H1 (cell line): ENCODE results near the gene OTUD3. TPM values are rescaled to one million over a fixed set of nuclear protein-coding genes. Genes with fewer than 3 reads are reported as not detected.
A peak's percentile ranks its signal among the peaks of the same experiment; 100 is the strongest.

Experiments
- CTCF ChIA-PET: fragments of 300-600 bp; sonication (Branson Sonifier 250); formaldehyde crosslinking; loops from one replicate; lab custom pipeline; 2021; ENCODE audit not compliant: partially characterized antibody; lab: Charles Lee
- POLR2A ChIA-PET: fragments of 300-600 bp; sonication (Branson Sonifier 250); formaldehyde crosslinking; loops from one replicate; lab custom pipeline; 2021; ENCODE audit warnings: inconsistent platforms; ENCODE audit not compliant: partially characterized antibody; lab: Charles Lee
- DNase-seq, 2 experiments: peaks; one replicate each; pipeline versions ENCODE4 v3.0.0 to v3.0.0-alpha.2; 2010 to 2022; ENCODE audit warnings: low spot score in 2 of 2, low read depth in 1 of 2, mixed read lengths in 1 of 2
- FAIRE-seq: peaks from 2 replicates; lab custom pipeline; 2011; peaks lifted over from hg19 to GRCh38; lab: Jason Lieb, UNC
- H2AFZ ChIP-seq: 2 replicates; pipeline ENCODE4 v1.8.1; 2012; ENCODE audit warnings: low read length, inconsistent platforms
- H2AK5ac ChIP-seq: 2 replicates; pipeline ENCODE4 v1.6.1; 2013; ENCODE audit warnings: low read depth, low read length
- H2BK120ac ChIP-seq: replicated peaks from 2 replicates; pipeline ENCODE3; 2013; ENCODE audit warnings: low read depth, low read length, inconsistent platforms
- H2BK12ac ChIP-seq: 2 replicates; pipeline ENCODE4 v1.6.1; 2013; ENCODE audit warnings: low read depth, low read length
- H2BK15ac ChIP-seq: 2 replicates; pipeline ENCODE4 v1.6.1; 2013; ENCODE audit warnings: low read length
- H2BK20ac ChIP-seq: 2 replicates; pipeline ENCODE4 v1.6.1; 2013; ENCODE audit warnings: low read length
- H2BK5ac ChIP-seq: 2 replicates; pipeline ENCODE4 v1.6.1; 2013; ENCODE audit warnings: low read depth, low read length
- H3K14ac ChIP-seq: 2 replicates; pipeline ENCODE4 v1.6.1; 2013; ENCODE audit warnings: inconsistent platforms; ENCODE audit not compliant: insufficient read length
- H3K18ac ChIP-seq: 2 replicates; pipeline ENCODE4 v1.6.1; 2013; ENCODE audit warnings: low read length; ENCODE audit errors: extremely low read depth
- H3K23ac ChIP-seq: 2 replicates; pipeline ENCODE4 v1.6.1; 2013; ENCODE audit warnings: inconsistent platforms; ENCODE audit not compliant: insufficient read length
- H3K23me2 ChIP-seq: 2 replicates; pipeline ENCODE4 v1.6.1; 2013; ENCODE audit warnings: low read depth, low read length
- H3K27ac ChIP-seq: 2 replicates; pipeline ENCODE4 v1.6.1; 2011; ENCODE audit warnings: low read depth, low read length, inconsistent platforms
- H3K27me3 ChIP-seq, 4 experiments: replicated peaks in 1 of 4; 1 replicate in 1 of 4; 2 replicates in 3 of 4; pipeline versions ENCODE4 v1.6.1 to v1.8.1; 2011 to 2013; ENCODE audit warnings: low read length in 3 of 4, mild to moderate bottlenecking in 3 of 4, inconsistent platforms in 2 of 4, mixed read lengths in 2 of 4, moderate library complexity in 1 of 4; ENCODE audit not compliant: control insufficient read depth in 3 of 4, insufficient read depth in 3 of 4; ENCODE audit errors: extremely low read depth in 1 of 4
- H3K36me3 ChIP-seq, 4 experiments: 2 replicates each; pipeline versions ENCODE4 v1.6.1 to v1.8.1; 2011 to 2013; ENCODE audit warnings: mild to moderate bottlenecking in 4 of 4, low read length in 3 of 4, moderate library complexity in 2 of 4, control low read depth in 1 of 4, inconsistent platforms in 1 of 4; ENCODE audit not compliant: insufficient read depth in 4 of 4, control insufficient read depth in 2 of 4
- H3K4ac ChIP-seq: replicated peaks from 2 replicates; pipeline ENCODE3; 2013; ENCODE audit warnings: low read length, low read depth, mixed read lengths, inconsistent platforms; ENCODE audit not compliant: insufficient read length
- H3K4me1 ChIP-seq, 4 experiments: replicated peaks in 1 of 4; 1 replicate in 1 of 4; 2 replicates in 3 of 4; pipeline versions ENCODE4 v1.6.1 to v1.8.1; 2011 to 2013; ENCODE audit warnings: low read length in 3 of 4, inconsistent platforms in 2 of 4, mixed read lengths in 1 of 4; ENCODE audit not compliant: insufficient read depth in 4 of 4, control insufficient read depth in 3 of 4
- H3K4me2 ChIP-seq, 2 experiments: 2 replicates each; pipeline versions ENCODE4 v1.6.1 to v1.8.1; 2011 to 2013; ENCODE audit warnings: low read depth in 2 of 2, low read length in 2 of 2, control low read depth in 1 of 2, inconsistent platforms in 1 of 2, mild to moderate bottlenecking in 1 of 2; ENCODE audit not compliant: insufficient read depth in 1 of 2
- H3K4me3 ChIP-seq, 4 experiments: fragments of 200-600, 300-600 bp in 1 of 4; sonication (generic), shearing (Covaris generic), sonication (Bioruptor Twin) in 1 of 4; 2 replicates each; pipeline versions ENCODE4 v1.5.1 to v1.8.1; 2011 to 2016; ENCODE audit warnings: low read length in 4 of 4, low read depth in 3 of 4, control low read depth in 2 of 4, inconsistent platforms in 2 of 4, mild to moderate bottlenecking in 2 of 4, mixed read lengths in 1 of 4, moderate library complexity in 1 of 4; ENCODE audit not compliant: insufficient read depth in 2 of 4; ENCODE audit errors: extremely low read depth in 1 of 4
- H3K56ac ChIP-seq: replicated peaks from 2 replicates; pipeline ENCODE3; 2013; ENCODE audit warnings: low read depth, mild to moderate bottlenecking, mixed read lengths, low read length, inconsistent platforms; ENCODE audit not compliant: insufficient read length
- H3K79me1 ChIP-seq: 2 replicates; pipeline ENCODE4 v1.6.1; 2013; ENCODE audit warnings: low read depth, low read length, control low read depth
- H3K79me2 ChIP-seq, 2 experiments: 2 replicates each; pipeline versions ENCODE4 v1.6.1 to v1.8.1; 2012 to 2013; ENCODE audit warnings: low read length in 2 of 2, mild to moderate bottlenecking in 2 of 2, inconsistent platforms in 1 of 2; ENCODE audit not compliant: insufficient read depth in 2 of 2, control insufficient read depth in 1 of 2
- H3K9ac ChIP-seq, 4 experiments: replicated peaks in 1 of 4; 1 replicate in 1 of 4; 2 replicates in 3 of 4; pipeline versions ENCODE4 v1.6.1 to v1.8.1; 2011 to 2013; ENCODE audit warnings: low read depth in 3 of 4, low read length in 3 of 4, control low read depth in 2 of 4, mild to moderate bottlenecking in 2 of 4, moderate library complexity in 2 of 4, inconsistent platforms in 1 of 4; ENCODE audit errors: extremely low read depth in 1 of 4
- H3K9me3 ChIP-seq, 2 experiments: 2 replicates each; pipeline versions ENCODE4 v1.6.1 to v1.8.1; 2012 to 2013; ENCODE audit warnings: mild to moderate bottlenecking in 2 of 2, moderate library complexity in 2 of 2, control low read depth in 1 of 2, inconsistent platforms in 1 of 2, low read depth in 1 of 2, low read length in 1 of 2, mixed read lengths in 1 of 2; ENCODE audit not compliant: insufficient read depth in 2 of 2
- H4K20me1 ChIP-seq, 2 experiments: replicated peaks in 1 of 2; 2 replicates each; pipeline versions ENCODE3 to v1.8.1; 2011 to 2013; ENCODE audit warnings: inconsistent platforms in 2 of 2, low read length in 2 of 2, mild to moderate bottlenecking in 1 of 2; ENCODE audit not compliant: insufficient read depth in 2 of 2, control insufficient read depth in 1 of 2
- H4K5ac ChIP-seq: 2 replicates; pipeline ENCODE4 v1.6.1; 2013; ENCODE audit warnings: low read length, low read depth, mixed read lengths, inconsistent platforms; ENCODE audit not compliant: insufficient read length
- H4K8ac ChIP-seq: 2 replicates; pipeline ENCODE4 v1.8.0; 2013; ENCODE audit warnings: mild to moderate bottlenecking, moderate library complexity, low read length, inconsistent platforms; ENCODE audit not compliant: insufficient read depth; ENCODE audit errors: extremely low read depth
- H4K91ac ChIP-seq: replicated peaks from 2 replicates; pipeline ENCODE3; 2013; ENCODE audit warnings: low read length, mixed read lengths, inconsistent platforms; ENCODE audit not compliant: insufficient read length
- CEBPB ChIP-seq: IDR thresholded peaks from 2 replicates; pipeline ENCODE4 v1.6.1; 2012; ENCODE audit warnings: low read depth, low read length
- CREB1 ChIP-seq: IDR thresholded peaks from 2 replicates; pipeline ENCODE4 v1.6.1; 2012; ENCODE audit warnings: inconsistent platforms
- EGR1 ChIP-seq: IDR thresholded peaks from 2 replicates; pipeline ENCODE4 v1.6.1; 2011; ENCODE audit warnings: low read depth, low read length, borderline replicate concordance
- POLR2AphosphoS5 ChIP-seq: IDR thresholded peaks from 2 replicates; pipeline ENCODE4 v1.6.1; 2011; ENCODE audit warnings: low read depth, low read length
- RXRA ChIP-seq: IDR thresholded peaks from 2 replicates; pipeline ENCODE4 v1.6.1; 2011; ENCODE audit warnings: low read depth, mild to moderate bottlenecking, low read length, moderate library complexity; ENCODE audit not compliant: insufficient read depth
- SAP30 ChIP-seq: fragments of 300-600 bp; sonication (generic); IDR thresholded peaks from 2 replicates; pipeline ENCODE4 v1.7.1; 2012; ENCODE audit warnings: low read length, moderate library complexity, mild to moderate bottlenecking, inconsistent platforms; ENCODE audit not compliant: insufficient read depth, insufficient replicate concordance
- SP2 ChIP-seq: IDR thresholded peaks from 2 replicates; pipeline ENCODE4 v1.6.1; 2012; ENCODE audit warnings: mild to moderate bottlenecking, low read length, inconsistent platforms
- SRF ChIP-seq: IDR thresholded peaks from 2 replicates; pipeline ENCODE4 v1.6.1; 2011; ENCODE audit warnings: mild to moderate bottlenecking, low read depth, low read length, moderate library complexity
- WGBS, 2 experiments: shearing (Covaris generic) in 1 of 2; methylation state at CpG; one replicate each; pipeline versions ENCODE4 v1.1.6 to v1.1.7; 2013 to 2015; ENCODE audit warnings: low lambda C conversion rate in 2 of 2, mixed read lengths in 2 of 2, inconsistent platforms in 1 of 2, low coverage in 1 of 2, missing lambda C conversion rate in 1 of 2; ENCODE audit not compliant: insufficient replicate concordance in 2 of 2, insufficient coverage in 1 of 2, insufficient read length in 1 of 2; ENCODE audit errors: extremely low coverage in 1 of 2, missing lambda C conversion rate in 1 of 2; 5-methylcytosine and 5-hydroxymethylcytosine counted together
- polyA plus RNA-seq, 7 experiments: library from polyadenylated mRNA; depleted of rRNA in 3 of 7; stranded (reverse) in 5 of 7; unstranded in 2 of 7; fragments of >200 nt in 5 of 7; fragments of 200-250 nt in 2 of 7; gene quantifications; 1 replicate in 5 of 7; 2 replicates in 1 of 7; 4 replicates in 1 of 7; pipeline versions ENCODE4 v1.2.1 to v1.2.3, GENCODE V29; 2011 to 2013; ENCODE audit warnings: missing spikeins in 2 of 7, mixed read lengths in 2 of 7
- total RNA-seq: library from RNA; stranded (reverse); fragmentation: NEBNext Ultra II Directional; extraction: Animal tissue kit (Norgen Biotek cat#: 25700); gene quantifications from 2 replicates; pipeline ENCODE4 v1.2.1, GENCODE V29; 2021
- TF ChIP-seq, protein P1 (sequence below), 3 experiments: IDR thresholded peaks; 1 replicate in 2 of 3; 2 replicates in 1 of 3; pipeline versions ENCODE4 v1.5.1 to v1.6.1; 2011; ENCODE audit warnings: low read length in 3 of 3, mild to moderate bottlenecking in 3 of 3, inconsistent platforms in 2 of 3, low read depth in 1 of 3, moderate library complexity in 1 of 3; ENCODE audit not compliant: insufficient read depth in 1 of 3; ENCODE audit errors: control extremely low read depth in 1 of 3
- TF ChIP-seq, protein P2 (sequence below): IDR thresholded peaks from 2 replicates; pipeline ENCODE4 v1.6.1; 2011; ENCODE audit warnings: low read depth, mild to moderate bottlenecking, low read length; ENCODE audit not compliant: insufficient read depth

OTUD3 gene
- total and polyA plus RNA-seq, 2 of the 8 experiments (the other 6 are each of a cell fraction or from before 2014, with no cell fraction given), result 6.3 to 11.9 TPM

DNA sequence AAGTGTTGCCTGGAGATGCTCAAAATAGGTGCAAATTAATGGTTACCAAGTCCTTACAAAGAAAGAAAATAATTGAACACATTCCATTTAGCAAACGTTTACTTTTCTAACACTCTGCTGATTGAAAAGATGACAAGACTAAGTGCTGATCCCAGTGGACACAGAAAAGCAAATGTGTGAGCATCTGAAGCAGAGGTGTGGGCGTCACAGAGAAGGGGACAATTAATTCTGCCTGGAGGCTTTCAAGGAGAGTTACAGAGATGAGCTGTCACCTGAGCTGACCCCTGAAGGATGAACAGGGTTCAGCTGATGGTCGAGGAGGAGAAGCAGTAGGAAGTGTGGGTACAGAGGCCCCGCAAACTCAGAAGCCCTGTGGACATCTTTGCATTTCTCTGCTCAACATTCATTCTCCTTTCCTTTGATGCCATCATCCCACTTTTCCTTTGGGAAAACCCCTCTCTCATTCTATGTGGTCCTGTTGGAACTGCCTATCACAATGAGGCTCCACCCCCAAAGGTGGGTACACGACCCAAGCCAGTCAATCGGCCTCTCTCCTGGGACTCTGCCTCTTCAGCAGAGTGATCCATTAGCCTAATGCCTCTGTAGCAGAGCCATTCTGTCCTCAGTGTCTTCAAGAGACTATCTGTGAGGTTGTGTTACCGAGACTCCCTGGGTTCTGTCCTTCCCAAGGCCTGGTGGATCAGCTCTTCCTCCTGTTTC is 58.5 kb downstream of the OTUD3 start:
- H4K5ac ChIP-seq, result no peak overlapping the region
- H3K27ac ChIP-seq, result no peak overlapping the region
- ChIA-PET CTCF (interaction anchor here (1.4 to 1.8 kb wide), 2 partner anchors 59 to 211 kb away, joined by 3 to 4 read pairs; partner anchors contain the start of gene OTUD3), POLR2A (no interaction called here)
- H3K9me3 ChIP-seq, result peaks cover 0 to 2% of the 10 kb centered on the region in 2 experiments; a peak in 1 of 4 replicates
- no peak overlapping the region for H3K4me3 ChIP-seq
- no peak overlapping the region for H2BK120ac ChIP-seq
- no peaks in the 10 kb centered on the region for H3K79me1 ChIP-seq
- no peak overlapping the region for H3K9ac ChIP-seq
- no peaks in the 10 kb centered on the region for H3K79me2 ChIP-seq
- H4K91ac ChIP-seq, result no peak overlapping the region
- no peaks in the 10 kb centered on the region for H3K36me3 ChIP-seq
- H2BK15ac ChIP-seq, result no peak overlapping the region
- H3K27me3 ChIP-seq, result no peaks in the 10 kb centered on the region
- no peak overlapping the region for H2BK5ac ChIP-seq
- WGBS, 2 experiments, result 84% methylated on average over 7 of the region's 7 CpGs; no CpG with 5 or more reads in 1 of the 2 experiments
- H3K14ac ChIP-seq, result no peak overlapping the region
- H2BK20ac ChIP-seq, result no peak overlapping the region
- H2AFZ ChIP-seq, result no peak overlapping the region
- H3K23ac ChIP-seq, result no peak overlapping the region
- no peak overlapping the region for H3K4ac ChIP-seq
- H3K18ac ChIP-seq, result no peak overlapping the region
- DNase-seq, result no peak
- no peak overlapping the region for H2AK5ac ChIP-seq
- no peak overlapping the region for H4K8ac ChIP-seq
- H3K23me2 ChIP-seq, result no peaks in the 10 kb centered on the region; the same call in 1 of the 2 replicates
- no peak overlapping the region for H3K56ac ChIP-seq
- 0 out of 2 replicates have a peak overlapping the region, but pooled peaks have one; percentile 9 for H2BK12ac ChIP-seq
- no peak for FAIRE-seq
- no peaks in the 10 kb centered on the region for H4K20me1 ChIP-seq
- peaks cover 0 to 5% (median 0%) of the 10 kb centered on the region in 4 experiments; a peak in 1 of 7 replicates for H3K4me1 ChIP-seq
- no peak overlapping the region; a peak in 1 of 4 replicates for H3K4me2 ChIP-seq
- TF ChIP-seq SAP30, result no peak
- TF ChIP-seq CEBPB, result no peak
- TF ChIP-seq EGR1, result no peak
- TF ChIP-seq POLR2AphosphoS5, result no peak
- no peak for TF ChIP-seq SP2
- TF ChIP-seq CREB1, result no peak
- no peak for TF ChIP-seq RXRA
- no peak for TF ChIP-seq SRF
- TF ChIP-seq, protein P1, sequence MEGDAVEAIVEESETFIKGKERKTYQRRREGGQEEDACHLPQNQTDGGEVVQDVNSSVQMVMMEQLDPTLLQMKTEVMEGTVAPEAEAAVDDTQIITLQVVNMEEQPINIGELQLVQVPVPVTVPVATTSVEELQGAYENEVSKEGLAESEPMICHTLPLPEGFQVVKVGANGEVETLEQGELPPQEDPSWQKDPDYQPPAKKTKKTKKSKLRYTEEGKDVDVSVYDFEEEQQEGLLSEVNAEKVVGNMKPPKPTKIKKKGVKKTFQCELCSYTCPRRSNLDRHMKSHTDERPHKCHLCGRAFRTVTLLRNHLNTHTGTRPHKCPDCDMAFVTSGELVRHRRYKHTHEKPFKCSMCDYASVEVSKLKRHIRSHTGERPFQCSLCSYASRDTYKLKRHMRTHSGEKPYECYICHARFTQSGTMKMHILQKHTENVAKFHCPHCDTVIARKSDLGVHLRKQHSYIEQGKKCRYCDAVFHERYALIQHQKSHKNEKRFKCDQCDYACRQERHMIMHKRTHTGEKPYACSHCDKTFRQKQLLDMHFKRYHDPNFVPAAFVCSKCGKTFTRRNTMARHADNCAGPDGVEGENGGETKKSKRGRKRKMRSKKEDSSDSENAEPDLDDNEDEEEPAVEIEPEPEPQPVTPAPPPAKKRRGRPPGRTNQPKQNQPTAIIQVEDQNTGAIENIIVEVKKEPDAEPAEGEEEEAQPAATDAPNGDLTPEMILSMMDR (IDR thresholded peaks at IDR 0.05; ENCODE audit: control extremely low read depth in 1 of 3, insufficient read depth in 1 of 3, low read depth in 1 of 3, low read length in 3 of 3), result no peak
- TF ChIP-seq, protein P2, sequence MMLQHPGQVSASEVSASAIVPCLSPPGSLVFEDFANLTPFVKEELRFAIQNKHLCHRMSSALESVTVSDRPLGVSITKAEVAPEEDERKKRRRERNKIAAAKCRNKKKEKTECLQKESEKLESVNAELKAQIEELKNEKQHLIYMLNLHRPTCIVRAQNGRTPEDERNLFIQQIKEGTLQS, result no peak
